SK-N-SH (cell line): ENCODE results near the gene MST1. TPM values are rescaled to one million over a fixed set of nuclear protein-coding genes. Genes with fewer than 3 reads are reported as not detected.

Source experiments
- CTCF ChIA-PET: fragments of 300-600, 350-600 bp; formaldehyde crosslinking; extraction: SDS; loops from one replicate; lab custom pipeline; 2021; lab: Yijun Ruan, JAX
- POLR2A ChIA-PET: fragments of 350-600 bp; sonication (Branson Sonifier 250); formaldehyde crosslinking; extraction: SDS; loops from one replicate; lab custom pipeline; 2020; ENCODE audit warnings: antibody characterized with exemption, inconsistent platforms; lab: Yijun Ruan, JAX
- DNase-seq: peaks from one replicate; pipeline ENCODE4 v3.0.0; 2012
- H2AFZ ChIP-seq: fragments of 200-600 bp; sonication (generic); 2 replicates; pipeline ENCODE4 v1.8.1; 2016; ENCODE audit warnings: antibody characterized with exemption, mild to moderate bottlenecking, low read depth
- H3F3A ChIP-seq: fragments of 200-600 bp; sonication (generic); replicated peaks from 2 replicates; pipeline ENCODE3; 2016; ENCODE audit warnings: antibody characterized with exemption, mild to moderate bottlenecking; ENCODE audit not compliant: insufficient read depth
- H3K27ac ChIP-seq, 2 experiments: fragments of 200-500 bp in 1 of 2; fragments of 200-600 bp in 1 of 2; sonication (Bioruptor generic) in 1 of 2; sonication (generic), shearing (Covaris generic) in 1 of 2; 2 replicates each; pipeline versions ENCODE4 v1.5.1 to v1.6.1; 2014 to 2016; ENCODE audit warnings: low read depth in 2 of 2, inconsistent platforms in 1 of 2, low read length in 1 of 2, mild to moderate bottlenecking in 1 of 2, mixed read lengths in 1 of 2
- H3K27me3 ChIP-seq: fragments of 200-600 bp; sonication (generic), shearing (Covaris generic); 2 replicates; pipeline ENCODE4 v1.6.1; 2016; ENCODE audit warnings: mixed run types; ENCODE audit not compliant: insufficient read depth
- H3K36me3 ChIP-seq, 2 experiments: fragments of 200-500 bp in 1 of 2; fragments of 200-600 bp in 1 of 2; sonication (Bioruptor generic) in 1 of 2; sonication (generic) in 1 of 2; replicated peaks in 1 of 2; 2 replicates each; pipeline versions ENCODE3 to v1.5.1; 2014 to 2016; ENCODE audit warnings: low read length in 1 of 2, mild to moderate bottlenecking in 1 of 2; ENCODE audit not compliant: insufficient read depth in 2 of 2, control insufficient read depth in 1 of 2
- H3K4me1 ChIP-seq, 2 experiments: fragments of 200-500 bp in 1 of 2; fragments of 200-600 bp in 1 of 2; sonication (Bioruptor generic) in 1 of 2; sonication (generic), shearing (Covaris generic) in 1 of 2; 2 replicates each; pipeline versions ENCODE4 v1.5.1 to v1.6.1; 2014 to 2016; ENCODE audit warnings: low read depth in 1 of 2, low read length in 1 of 2, mixed run types in 1 of 2; ENCODE audit not compliant: insufficient read depth in 2 of 2, control insufficient read depth in 1 of 2
- H3K4me2 ChIP-seq: fragments of 200-600 bp; sonication (generic), shearing (Covaris generic); 2 replicates; pipeline ENCODE4 v1.6.1; 2017; ENCODE audit warnings: mixed run types
- H3K4me3 ChIP-seq, 2 experiments: fragments of 200-500 bp in 1 of 2; fragments of 200-600 bp in 1 of 2; sonication (Bioruptor generic) in 1 of 2; sonication (generic), shearing (Covaris generic) in 1 of 2; 2 replicates each; pipeline versions ENCODE4 v1.5.1 to v1.8.1; 2014 to 2016; ENCODE audit warnings: low read depth in 2 of 2, inconsistent platforms in 1 of 2, low read length in 1 of 2, mild to moderate bottlenecking in 1 of 2, mixed read lengths in 1 of 2, moderate library complexity in 1 of 2
- H3K79me2 ChIP-seq: fragments of 200-600 bp; sonication (generic); 2 replicates; pipeline ENCODE4 v1.8.1; 2017; ENCODE audit warnings: mild to moderate bottlenecking; ENCODE audit not compliant: insufficient read depth
- H3K9ac ChIP-seq: fragments of 200-600 bp; sonication (generic); 2 replicates; pipeline ENCODE4 v1.6.1; 2017; ENCODE audit warnings: mixed run types
- H3K9me2 ChIP-seq: fragments of 200-600 bp; sonication (generic); 2 replicates; pipeline ENCODE4 v1.6.1; 2017; ENCODE audit warnings: mixed run types
- H3K9me3 ChIP-seq: fragments of 200-600 bp; sonication (generic); 2 replicates; pipeline ENCODE4 v1.6.1; 2017; ENCODE audit warnings: mixed run types, mild to moderate bottlenecking, moderate library complexity
- H4K20me1 ChIP-seq: fragments of 200-600 bp; sonication (generic); 2 replicates; pipeline ENCODE4 v1.6.1; 2017; ENCODE audit warnings: mild to moderate bottlenecking, mixed run types; ENCODE audit not compliant: insufficient read depth
- CTCF ChIP-seq: fragments of 200-600 bp; sonication (generic); IDR thresholded peaks from 2 replicates; pipeline ENCODE4 v1.6.1; 2017; ENCODE audit warnings: antibody characterized with exemption, mild to moderate bottlenecking, moderate library complexity
- EP300 ChIP-seq, 2 experiments: IDR thresholded peaks; 2 replicates each; pipeline versions ENCODE4 v1.4.0 to v1.6.1; 2012; ENCODE audit warnings: borderline replicate concordance in 1 of 2, low read depth in 1 of 2, low read length in 1 of 2
- GATA2 ChIP-seq: sonication (generic); formaldehyde crosslinking; IDR thresholded peaks from 2 replicates; pipeline ENCODE4 v1.5.0; 2020; ENCODE audit warnings: mild to moderate bottlenecking, missing genetic modification reagents
- IRF3 ChIP-seq: fragments of 150-350 bp; IDR thresholded peaks from 2 replicates; pipeline ENCODE4 v1.6.1; 2016; ENCODE audit warnings: mild to moderate bottlenecking, low read depth, low read length
- NFIC ChIP-seq: IDR thresholded peaks from 2 replicates; pipeline ENCODE4 v1.4.0; 2012; ENCODE audit warnings: borderline replicate concordance
- PBX3 ChIP-seq: IDR thresholded peaks from 2 replicates; pipeline ENCODE4; 2012
- POLR2AphosphoS5 ChIP-seq: IDR thresholded peaks from 2 replicates; pipeline ENCODE4 v1.6.1; 2012; ENCODE audit warnings: low read depth, low read length
- RAD21 ChIP-seq: IDR thresholded peaks from 2 replicates; pipeline ENCODE4 v1.6.1; 2012; ENCODE audit warnings: mild to moderate bottlenecking, low read length
- SMC3 ChIP-seq: IDR thresholded peaks from 2 replicates; pipeline ENCODE4 v1.6.1; 2012; ENCODE audit warnings: low read depth, low read length, improper control_type of control experiment
- TAF1 ChIP-seq: IDR thresholded peaks from 2 replicates; pipeline ENCODE4 v1.6.1; 2012; ENCODE audit warnings: low read depth, mild to moderate bottlenecking, low read length, moderate library complexity, borderline replicate concordance
- TCF12 ChIP-seq: IDR thresholded peaks from 2 replicates; pipeline ENCODE4 v1.4.0; 2012
- USF2 ChIP-seq: fragments of 150-350 bp; IDR thresholded peaks from 2 replicates; pipeline ENCODE4 v1.6.1; 2017; ENCODE audit warnings: antibody characterized with exemption, low read length, low read depth, borderline replicate concordance
- WGBS: methylation state at CpG from one replicate; pipeline ENCODE4 v1.1.6; 2017; ENCODE audit warnings: low lambda C conversion rate; 5-methylcytosine and 5-hydroxymethylcytosine counted together
- polyA plus RNA-seq, 3 experiments: library from polyadenylated mRNA; depleted of rRNA; stranded (reverse); fragments of >200 nt; gene quantifications; 2 replicates each; pipeline ENCODE4 v1.2.3, GENCODE V29; 2012

MST1 gene
- polyA plus RNA-seq, 1 of the 3 experiments (the other 2 are of a cell fraction): 35.1 TPM

GRCh38 chr3:49650637-49651036 lies 38.6 kb downstream of the MST1 start:
- no peaks in the 10 kb centered on the region for H3F3A ChIP-seq
- H2AFZ ChIP-seq: no peak overlapping the region
- H3K9me2 ChIP-seq: no peaks in the 10 kb centered on the region
- TF ChIP-seq TCF12 (no peak), NFIC (no peak), CTCF (no peak)
- CTCF ChIA-PET: interaction anchor here (0.8 kb wide), 1 partner anchor 21 kb away, joined by 3 read pairs; no protein-coding TSS in a partner anchor
- no peak for DNase-seq
- no peak overlapping the region for H3K4me2 ChIP-seq
- H3K4me1 ChIP-seq: peaks cover 0 to 9% of the 10 kb centered on the region in 2 experiments; a peak in 1 of 4 replicates
- no peaks in the 10 kb centered on the region for H3K36me3 ChIP-seq
- H3K4me3 ChIP-seq: no peak overlapping the region
- H3K79me2 ChIP-seq: no peaks in the 10 kb centered on the region
- 78% methylated on average over 4 of the region's 8 CpGs for WGBS
- no peaks in the 10 kb centered on the region for H3K9me3 ChIP-seq
- H3K9ac ChIP-seq: no peak overlapping the region
- H3K27me3 ChIP-seq: no peaks in the 10 kb centered on the region
- H3K27ac ChIP-seq: no peak overlapping the region
- POLR2A ChIA-PET: no interaction called here
- no peaks in the 10 kb centered on the region for H4K20me1 ChIP-seq

GRCh38 chr3:49650177-49650576 lies 39.1 kb downstream of the MST1 start:
- no peaks in the 10 kb centered on the region for H3K79me2 ChIP-seq
- H3K4me1 ChIP-seq: peaks cover 0 to 9% of the 10 kb centered on the region in 2 experiments; a peak in 1 of 4 replicates
- DNase-seq: no peak
- POLR2A ChIA-PET: no interaction called here
- CTCF ChIA-PET: no interaction called here
- WGBS: 83% methylated on average over 1 of the region's 1 CpG
- H3K4me3 ChIP-seq: no peak overlapping the region
- no peaks in the 10 kb centered on the region for H3K27me3 ChIP-seq
- no peak overlapping the region for H3K4me2 ChIP-seq
- no peaks in the 10 kb centered on the region for H3K36me3 ChIP-seq
- H3K9me3 ChIP-seq: no peaks in the 10 kb centered on the region
- H2AFZ ChIP-seq: no peak overlapping the region
- TF ChIP-seq GATA2 (CRISPR knock-in tag): no peak
- no peak for TF ChIP-seq SMC3
- no peak for TF ChIP-seq USF2
- no peak for TF ChIP-seq CTCF
- no peak for TF ChIP-seq POLR2AphosphoS5
- TF ChIP-seq IRF3: no peak
- TF ChIP-seq TAF1: no peak
- TF ChIP-seq EP300 (IDR thresholded peaks at IDR 0.05; ENCODE audit: borderline replicate concordance in 1 of 2, low read depth in 1 of 2, low read length in 1 of 2): no peak
- TF ChIP-seq PBX3: no peak
- TF ChIP-seq RAD21: no peak
- TF ChIP-seq, all 33 proteins: peak for 0
- H3F3A ChIP-seq: no peaks in the 10 kb centered on the region
- no peaks in the 10 kb centered on the region for H3K9me2 ChIP-seq
- H3K27ac ChIP-seq: no peak overlapping the region
- no peak overlapping the region for H3K9ac ChIP-seq
- no peaks in the 10 kb centered on the region for H4K20me1 ChIP-seq
